GM12872 (cell line): ENCODE data around the gene COX4I1.

Source experiments
- CTCF ChIP-seq: IDR thresholded peaks from 3 replicates; pipeline ENCODE4 v1.5.1; 2011; ENCODE audit warnings: low read depth, mild to moderate bottlenecking, low read length, moderate library complexity; ENCODE audit not compliant: insufficient read depth

The COX4I1 gene

GRCh38 chr16:85835956-85836705 is 36.6 kb downstream of the COX4I1 start:
- TF ChIP-seq CTCF, result no peak

GRCh38 chr16:85836706-85837582 is 37.4 kb downstream of the COX4I1 start:
- no peak for TF ChIP-seq CTCF

DNA sequence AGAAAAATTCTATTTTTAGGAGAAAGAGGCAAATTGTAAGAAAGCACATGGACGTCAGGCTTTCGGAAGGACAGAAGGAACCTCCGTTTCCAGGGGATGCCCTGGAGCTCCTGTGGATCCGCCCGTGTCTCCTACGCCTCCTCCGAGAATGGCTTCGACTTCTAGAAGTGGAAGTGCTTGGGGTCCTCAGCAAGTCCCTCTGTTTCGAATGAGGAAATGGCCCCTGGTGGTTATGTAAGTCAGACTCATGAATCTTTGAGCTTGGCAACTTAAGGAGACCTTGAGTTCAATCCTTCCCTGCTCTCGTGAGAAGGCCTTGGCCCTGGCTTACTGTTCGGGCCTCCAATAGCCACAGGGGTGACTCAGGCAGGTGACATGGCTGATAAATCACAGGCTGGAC is 38.9 kb downstream of the COX4I1 start:
- no peak for TF ChIP-seq CTCF

DNA sequence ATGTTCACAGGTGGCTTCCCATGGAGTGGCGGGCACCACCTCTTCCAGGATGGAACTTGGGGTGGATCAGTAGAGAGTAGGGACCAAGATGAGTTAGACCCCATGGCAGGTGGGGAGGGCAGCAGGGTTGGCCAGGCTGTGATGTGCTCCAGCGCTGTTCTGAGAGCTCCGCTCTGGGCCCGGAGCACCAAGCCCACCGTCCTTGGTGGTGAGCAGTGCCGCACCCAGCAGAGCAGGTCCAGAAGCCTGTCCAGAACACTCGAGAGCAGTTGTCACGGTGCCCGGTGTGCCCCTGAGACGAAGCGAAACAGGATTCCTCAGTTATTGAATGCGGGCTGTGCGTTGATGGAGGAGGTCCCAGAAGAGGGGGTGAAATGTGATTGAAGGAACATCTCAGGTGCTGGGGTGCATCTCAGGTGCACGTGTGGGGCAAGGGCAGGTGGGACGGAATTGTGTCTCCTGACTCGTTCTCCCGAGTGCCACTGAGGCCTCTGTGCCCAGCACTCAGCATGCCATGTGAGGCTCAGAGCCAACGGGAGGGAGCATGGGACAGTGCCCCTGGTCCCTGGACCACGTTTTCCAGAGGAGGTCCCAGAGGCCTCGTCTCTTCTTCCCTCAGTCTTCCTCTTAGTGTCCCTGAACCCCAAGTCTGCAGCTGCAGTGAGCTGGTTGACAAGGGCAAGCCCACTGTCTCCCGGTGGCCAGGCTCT is 39.5 kb downstream of the COX4I1 start:
- no peak for TF ChIP-seq CTCF

GRCh38 chr16:85839681-85840240 is 40.3 kb downstream of the COX4I1 start:
- TF ChIP-seq CTCF, result no peak

GRCh38 chr16:85840395-85840794 is 40.9 kb downstream of the COX4I1 start:
- no peak for TF ChIP-seq CTCF

DNA sequence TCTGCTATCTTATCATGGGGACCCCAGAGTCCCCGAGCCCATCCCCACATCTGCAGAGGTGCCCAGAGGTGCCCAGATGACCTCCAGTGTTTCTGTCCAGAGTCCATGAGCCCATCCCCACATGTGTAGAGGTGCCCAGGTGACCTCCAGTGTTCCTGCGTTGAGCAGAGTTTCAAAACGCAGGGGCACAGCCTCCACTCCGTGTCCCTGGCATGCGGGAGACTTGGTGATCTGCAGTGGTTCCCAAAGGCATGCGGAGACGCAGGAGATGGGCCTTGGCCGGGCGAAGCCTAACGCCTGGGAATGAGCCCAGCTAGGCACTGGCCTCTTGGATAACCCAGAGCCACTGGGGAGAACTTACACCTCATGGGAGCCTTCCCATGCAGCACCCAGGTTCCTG is 41.3 kb downstream of the COX4I1 start:
- TF ChIP-seq CTCF, result no peak
